ENCODE data around the gene GBA3. TPM values are rescaled to one million over a fixed set of nuclear protein-coding genes. Genes with fewer than 3 reads are reported as not detected.

Gene GBA3
- total and polyA plus RNA-seq, 2 of the 8 experiments (the other 6 are each of a cell fraction or from before 2014, with no cell fraction given): not detected

DNA sequence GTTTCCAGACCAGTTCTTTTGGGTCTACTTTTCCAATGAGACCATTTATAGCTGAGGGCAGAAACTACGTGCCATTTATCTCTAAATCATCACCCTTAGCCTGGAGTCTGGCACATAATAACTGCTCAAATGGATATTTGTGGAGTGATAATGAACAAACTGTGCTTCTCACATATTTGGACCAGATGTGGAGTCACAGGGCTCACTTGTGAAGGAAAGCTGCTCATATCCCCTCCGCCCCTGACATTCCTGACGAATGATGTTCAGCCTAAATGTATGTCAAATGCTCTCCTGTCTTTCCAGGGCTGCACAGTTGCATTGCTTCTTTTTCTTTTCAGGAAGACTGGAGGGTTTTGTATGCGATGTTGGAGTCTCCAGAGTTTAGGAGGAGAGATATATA, 110.1 kb downstream of the GBA3 start:
- Histone ChIP-seq H3K79me2 (ENCODE audit: control insufficient read depth in 1 of 2, insufficient read depth in 2 of 2, low read length in 2 of 2) (no peaks in the 10 kb centered on the region), H2AFZ (ENCODE audit: low read length) (no peak overlapping the region), H3K14ac (ENCODE audit: insufficient read length) (no peak overlapping the region), H3K4ac (replicated peaks; ENCODE audit: insufficient read length, low read depth, low read length) (no peak overlapping the region), H2BK20ac (ENCODE audit: low read length) (no peak overlapping the region), H4K5ac (ENCODE audit: insufficient read length, low read depth, low read length) (no peak overlapping the region), H3K9ac (replicated peaks in 1 of 4; ENCODE audit: extremely low read depth in 1 of 4, low read depth in 3 of 4, low read length in 3 of 4) (no peak overlapping the region), H4K91ac (replicated peaks; ENCODE audit: insufficient read length, low read length) (no peak overlapping the region), H3K56ac (replicated peaks; ENCODE audit: insufficient read length, low read depth, low read length) (no peak overlapping the region), H3K4me2 (ENCODE audit: insufficient read depth in 1 of 2, low read depth in 2 of 2, low read length in 2 of 2) (no peak overlapping the region), H2BK15ac (ENCODE audit: low read length) (no peak overlapping the region), H2AK5ac (ENCODE audit: low read depth, low read length) (no peak overlapping the region), H3K36me3 (ENCODE audit: control insufficient read depth in 2 of 4, insufficient read depth in 4 of 4, low read length in 3 of 4) (no peaks in the 10 kb centered on the region), H3K18ac (ENCODE audit: extremely low read depth, low read length) (no peak overlapping the region), H4K20me1 (replicated peaks in 1 of 2; ENCODE audit: control insufficient read depth in 1 of 2, insufficient read depth in 2 of 2, low read length in 2 of 2) (no peaks in the 10 kb centered on the region), H3K79me1 (ENCODE audit: low read depth, low read length) (no peaks in the 10 kb centered on the region), H4K8ac (ENCODE audit: extremely low read depth, insufficient read depth, low read length) (no peak overlapping the region), H3K4me1 (replicated peaks in 1 of 4; ENCODE audit: control insufficient read depth in 3 of 4, insufficient read depth in 4 of 4, low read length in 3 of 4) (no peaks in the 10 kb centered on the region), H3K23me2 (ENCODE audit: low read depth, low read length) (no peaks in the 10 kb centered on the region), H3K4me3 (ENCODE audit: extremely low read depth in 1 of 4, insufficient read depth in 2 of 4, low read depth in 3 of 4, low read length in 4 of 4) (no peak overlapping the region), H2BK120ac (replicated peaks; ENCODE audit: low read depth, low read length) (no peak overlapping the region), H2BK5ac (ENCODE audit: low read depth, low read length) (no peak overlapping the region), H3K9me3 (ENCODE audit: insufficient read depth in 2 of 2, low read depth in 1 of 2, low read length in 1 of 2) (no peaks in the 10 kb centered on the region), H3K27ac (ENCODE audit: low read depth, low read length) (no peak overlapping the region), H2BK12ac (ENCODE audit: low read depth, low read length) (no peak overlapping the region), H3K23ac (ENCODE audit: insufficient read length) (no peak overlapping the region), H3K27me3 (replicated peaks in 1 of 4; ENCODE audit: control insufficient read depth in 3 of 4, extremely low read depth in 1 of 4, insufficient read depth in 3 of 4, low read length in 3 of 4) (no peaks in the 10 kb centered on the region)
- ChIA-PET POLR2A (ENCODE audit: partially characterized antibody) (no interaction called here), CTCF (ENCODE audit: partially characterized antibody) (no interaction called here)
- WGBS, 2 experiments (ENCODE audit: extremely low coverage in 1 of 2, insufficient coverage in 1 of 2, insufficient read length in 1 of 2, insufficient replicate concordance in 2 of 2, low coverage in 1 of 2, low lambda C conversion rate in 2 of 2, missing lambda C conversion rate in 1 of 2): 89% methylated on average over 4 of the region's 4 CpGs; no CpG with 5 or more reads in 1 of the 2 experiments
- DNase-seq (ENCODE audit: low read depth in 1 of 2, low spot score in 2 of 2): no peak
- no peak for TF ChIP-seq GABPA (IDR thresholded peaks at IDR 0.05; ENCODE audit: borderline replicate concordance, insufficient read depth, low read length)
- TF ChIP-seq SIRT6 (IDR thresholded peaks at IDR 0.05; ENCODE audit: low read length): no peak
- no peak for TF ChIP-seq RNF2 (IDR thresholded peaks at IDR 0.05; ENCODE audit: borderline replicate concordance, low read depth, low read length, missing control alignments, poor library complexity, severe bottlenecking)
- no peak for TF ChIP-seq TBP (IDR thresholded peaks at IDR 0.05; ENCODE audit: low read depth, low read length)
- no peak for TF ChIP-seq POLR2A (IDR thresholded peaks at IDR 0.05; ENCODE audit: control extremely low read depth in 1 of 2, low read depth in 2 of 2, low read length in 2 of 2)
- TF ChIP-seq RBBP5 (IDR thresholded peaks at IDR 0.05; ENCODE audit: borderline replicate concordance, low read depth, low read length): no peak
- no peak for TF ChIP-seq ZNF274 (IDR thresholded peaks at IDR 0.05; ENCODE audit: borderline replicate concordance, extremely low read depth, low read length)
- TF ChIP-seq JUN (IDR thresholded peaks at IDR 0.05; ENCODE audit: low read depth, low read length): no peak
- no peak for TF ChIP-seq POLR2AphosphoS5 (IDR thresholded peaks at IDR 0.05; ENCODE audit: low read depth, low read length)
- TF ChIP-seq SIN3A (conservative IDR thresholded peaks at IDR 0.05 in 1 of 2, IDR thresholded peaks at IDR 0.05 in 1 of 2; ENCODE audit: low read depth in 1 of 2, low read length in 2 of 2): no peak
- FAIRE-seq: no peak
